Progenitor cell of endocrine pancreas (in vitro differentiated cells): ENCODE results near the gene SEC14L1. TPM values are rescaled to one million over a fixed set of nuclear protein-coding genes. Genes with fewer than 3 reads are reported as not detected.

Experiments
- DNase-seq: peaks from one replicate; pipeline ENCODE4 v3.0.0; 2021; ENCODE audit warnings: low spot score; ENCODE audit not compliant: unreplicated experiment
- H3K27ac Mint-ChIP-seq: 2 replicates; pipeline ENCODE4 v1.8.0; 2021; ENCODE audit warnings: mild to moderate bottlenecking, moderate library complexity, mixed read lengths
- H3K27me3 Mint-ChIP-seq: 2 replicates; pipeline ENCODE4 v1.8.0; 2021; ENCODE audit warnings: mixed read lengths
- H3K36me3 Mint-ChIP-seq: 2 replicates; pipeline ENCODE4 v1.8.0; 2022; ENCODE audit warnings: mixed read lengths; ENCODE audit not compliant: insufficient read depth
- H3K4me1 Mint-ChIP-seq: 2 replicates; pipeline ENCODE4 v1.8.0; 2021; ENCODE audit warnings: low read depth, mixed read lengths
- H3K4me3 Mint-ChIP-seq: 2 replicates; pipeline ENCODE4 v1.8.0; 2021; ENCODE audit warnings: low read depth, mild to moderate bottlenecking, moderate library complexity, mixed read lengths
- H3K9me3 Mint-ChIP-seq: 2 replicates; pipeline ENCODE4 v1.8.0; 2021; ENCODE audit warnings: low read depth, mixed read lengths
- CTCF ChIP-seq: fragments of 200-600 bp; sonication (generic); IDR thresholded peaks from one replicate; pipeline ENCODE4 v1.5.0; 2021; ENCODE audit warnings: antibody characterized with exemption, mild to moderate bottlenecking; ENCODE audit not compliant: unreplicated experiment
- total RNA-seq: library from RNA; stranded (reverse); gene quantifications from 2 replicates; pipeline ENCODE4 v1.2.1, GENCODE V29; 2021

Gene SEC14L1
- total RNA-seq, 1 donor from 2014 or later: 90.8 TPM

GRCh38 chr17:77235370-77235941 lies 94.7 kb downstream of the SEC14L1 start:
- no peak overlapping the region for H3K27ac Mint-ChIP-seq
- H3K4me3 Mint-ChIP-seq: no peak overlapping the region
- no peak for DNase-seq
- no peaks in the 10 kb centered on the region for H3K4me1 Mint-ChIP-seq
- no peak for TF ChIP-seq CTCF
- H3K36me3 Mint-ChIP-seq: no peaks in the 10 kb centered on the region
- no peaks in the 10 kb centered on the region for H3K27me3 Mint-ChIP-seq
- no peaks in the 10 kb centered on the region for H3K9me3 Mint-ChIP-seq

- Mint-ChIP-seq H3K9me3 (no peaks in the 10 kb centered on the region), H3K27me3 (no peaks in the 10 kb centered on the region), H3K4me3 (no peak overlapping the region), H3K27ac (no peak overlapping the region), H3K4me1 (peaks cover 2% of the 10 kb centered on the region), H3K36me3 (no peaks in the 10 kb centered on the region)
- no peak for TF ChIP-seq CTCF
- DNase-seq: no peak
Measured at GRCh38 chr17:77237232-77238008, 96.7 kb downstream of the SEC14L1 start.

- H3K36me3 Mint-ChIP-seq: no peaks in the 10 kb centered on the region
- TF ChIP-seq CTCF: no peak
- no peaks in the 10 kb centered on the region for H3K9me3 Mint-ChIP-seq
- no peaks in the 10 kb centered on the region for H3K27me3 Mint-ChIP-seq
- H3K27ac Mint-ChIP-seq: no peak overlapping the region
- no peak for DNase-seq
- peaks cover 2% of the 10 kb centered on the region for H3K4me1 Mint-ChIP-seq
- no peak overlapping the region for H3K4me3 Mint-ChIP-seq
Measured at GRCh38 chr17:77240976-77241375, 100.2 kb downstream of the SEC14L1 start.

- Mint-ChIP-seq H3K9me3 (no peaks in the 10 kb centered on the region), H3K27ac (no peak overlapping the region), H3K27me3 (peaks cover under 1% of the 10 kb centered on the region), H3K4me3 (no peak overlapping the region), H3K36me3 (no peaks in the 10 kb centered on the region), H3K4me1 (peaks cover 2% of the 10 kb centered on the region)
- no peak for DNase-seq
- TF ChIP-seq CTCF: no peak
Measured at GRCh38 chr17:77242118-77242851, 101.5 kb downstream of the SEC14L1 start.

- Mint-ChIP-seq H3K9me3 (no peaks in the 10 kb centered on the region), H3K4me1 (peaks cover 2% of the 10 kb centered on the region), H3K4me3 (no peak overlapping the region), H3K36me3 (no peaks in the 10 kb centered on the region), H3K27ac (no peak overlapping the region), H3K27me3 (peaks cover 26% of the 10 kb centered on the region)
- DNase-seq: no peak
- no peak for TF ChIP-seq CTCF
Measured at GRCh38 chr17:77245162-77245926, 104.6 kb downstream of the SEC14L1 start.
